KMS-11 (cell line): Measurements from ENCODE around the gene LRFN4.

Source experiments
- H2AFZ ChIP-seq: fragments of 200-600 bp; sonication (generic); 2 replicates; pipeline ENCODE4 v1.6.1; 2016; ENCODE audit warnings: antibody characterized with exemption, mixed run types, low read depth
- H3K27ac ChIP-seq: fragments of 200-600 bp; sonication (generic); 2 replicates; pipeline ENCODE4 v1.6.1; 2016; ENCODE audit warnings: mild to moderate bottlenecking, mixed run types
- H3K27me3 ChIP-seq: fragments of 200-600 bp; sonication (generic); 2 replicates; pipeline ENCODE4 v1.6.1; 2017; ENCODE audit warnings: mild to moderate bottlenecking, low read depth, mixed run types, moderate library complexity; ENCODE audit not compliant: insufficient read depth
- H3K36me3 ChIP-seq: fragments of 200-600 bp; sonication (generic); 2 replicates; pipeline ENCODE4 v1.6.1; 2017; ENCODE audit warnings: mild to moderate bottlenecking, mixed run types; ENCODE audit not compliant: insufficient read depth
- H3K4me1 ChIP-seq: fragments of 200-600 bp; sonication (generic); 2 replicates; pipeline ENCODE4 v1.6.1; 2016; ENCODE audit warnings: mild to moderate bottlenecking, low read depth, mixed run types; ENCODE audit not compliant: poor library complexity, severe bottlenecking
- H3K4me2 ChIP-seq: fragments of 200-600 bp; sonication (generic); 2 replicates; pipeline ENCODE4 v1.7.0; 2016; ENCODE audit warnings: mild to moderate bottlenecking, mixed run types
- H3K4me3 ChIP-seq: fragments of 200-600 bp; sonication (generic); IDR thresholded peaks from 2 replicates; pipeline ENCODE4 v1.6.1; 2017; ENCODE audit warnings: low read depth, low read length, mixed read lengths; ENCODE audit not compliant: insufficient read depth
- H3K79me2 ChIP-seq: fragments of 200-600 bp; sonication (generic); 2 replicates; pipeline ENCODE4 v1.6.1; 2016; ENCODE audit warnings: low read depth, mixed run types; ENCODE audit not compliant: insufficient read depth
- H3K9ac ChIP-seq: fragments of 200-600 bp; sonication (generic); 2 replicates; pipeline ENCODE4 v1.6.1; 2016; ENCODE audit warnings: mild to moderate bottlenecking, mixed run types
- H4K20me1 ChIP-seq: fragments of 200-600 bp; sonication (generic); 2 replicates; pipeline ENCODE4 v1.6.1; 2016; ENCODE audit warnings: mild to moderate bottlenecking, mixed run types; ENCODE audit not compliant: insufficient read depth
- TF ChIP-seq, protein P1 (sequence below): fragments of 200-600 bp; sonication (generic); conservative IDR thresholded peaks from 2 replicates; pipeline ENCODE4 v1.6.1; 2017; ENCODE audit warnings: low read depth, mild to moderate bottlenecking, antibody characterized with exemption, low read length, moderate library complexity, mixed read lengths

Gene LRFN4

DNA sequence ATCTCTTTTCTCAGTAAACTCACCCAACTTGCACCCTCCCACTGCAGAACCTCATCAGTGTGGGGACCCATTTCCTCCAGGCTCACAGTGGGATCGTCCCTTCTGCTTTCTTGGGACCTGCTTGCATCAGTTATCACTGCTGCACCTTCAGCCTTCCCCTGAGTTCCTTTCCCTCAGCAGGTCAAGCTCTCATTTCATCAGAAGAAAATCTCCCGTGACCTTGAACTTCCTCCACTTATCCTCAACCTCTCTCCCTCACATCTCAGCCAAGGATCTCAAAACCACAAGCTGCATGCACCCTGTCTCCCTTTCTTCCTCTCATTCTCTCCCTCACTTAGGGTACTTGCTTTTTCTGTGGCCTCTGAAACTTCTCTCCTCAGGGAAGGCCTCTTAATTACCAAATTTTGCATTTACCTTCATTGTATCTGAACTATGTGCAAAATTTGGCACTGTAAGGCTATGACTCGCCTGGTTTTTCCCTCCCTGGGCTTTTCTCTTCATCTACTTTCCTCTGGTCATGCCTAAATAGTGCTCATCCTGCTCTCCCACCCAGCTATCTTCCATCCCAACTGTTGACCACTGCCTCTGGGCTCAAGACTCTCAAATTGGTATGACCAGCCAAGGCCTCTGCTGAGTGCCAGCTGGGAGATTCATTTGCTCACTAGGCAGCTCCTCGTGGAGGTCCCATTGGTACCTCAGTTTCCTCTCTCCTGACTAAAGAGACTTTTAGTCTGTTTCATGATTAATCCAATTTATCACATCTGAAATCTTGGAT is 16.4 kb upstream of the LRFN4 start:
- Histone ChIP-seq H3K9ac (no peak overlapping the region), H3K27ac (no peak overlapping the region), H4K20me1 (no peaks in the 10 kb centered on the region), H3K4me2 (no peak overlapping the region), H3K79me2 (peaks cover 45% of the 10 kb centered on the region), H3K27me3 (no peaks in the 10 kb centered on the region), H3K36me3 (no peaks in the 10 kb centered on the region), H2AFZ (no peak overlapping the region), H3K4me1 (peaks cover 25% of the 10 kb centered on the region), H3K4me3 (no peak overlapping the region)
- TF ChIP-seq, protein P1, sequence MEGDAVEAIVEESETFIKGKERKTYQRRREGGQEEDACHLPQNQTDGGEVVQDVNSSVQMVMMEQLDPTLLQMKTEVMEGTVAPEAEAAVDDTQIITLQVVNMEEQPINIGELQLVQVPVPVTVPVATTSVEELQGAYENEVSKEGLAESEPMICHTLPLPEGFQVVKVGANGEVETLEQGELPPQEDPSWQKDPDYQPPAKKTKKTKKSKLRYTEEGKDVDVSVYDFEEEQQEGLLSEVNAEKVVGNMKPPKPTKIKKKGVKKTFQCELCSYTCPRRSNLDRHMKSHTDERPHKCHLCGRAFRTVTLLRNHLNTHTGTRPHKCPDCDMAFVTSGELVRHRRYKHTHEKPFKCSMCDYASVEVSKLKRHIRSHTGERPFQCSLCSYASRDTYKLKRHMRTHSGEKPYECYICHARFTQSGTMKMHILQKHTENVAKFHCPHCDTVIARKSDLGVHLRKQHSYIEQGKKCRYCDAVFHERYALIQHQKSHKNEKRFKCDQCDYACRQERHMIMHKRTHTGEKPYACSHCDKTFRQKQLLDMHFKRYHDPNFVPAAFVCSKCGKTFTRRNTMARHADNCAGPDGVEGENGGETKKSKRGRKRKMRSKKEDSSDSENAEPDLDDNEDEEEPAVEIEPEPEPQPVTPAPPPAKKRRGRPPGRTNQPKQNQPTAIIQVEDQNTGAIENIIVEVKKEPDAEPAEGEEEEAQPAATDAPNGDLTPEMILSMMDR: no peak

- peaks cover 17% of the 10 kb centered on the region for H3K4me1 ChIP-seq
- no peak overlapping the region for H3K4me3 ChIP-seq
- no peaks in the 10 kb centered on the region for H3K27me3 ChIP-seq
- peak overlapping the region; percentile 96 for H3K4me2 ChIP-seq
- H2AFZ ChIP-seq: no peak overlapping the region
- no peaks in the 10 kb centered on the region for H4K20me1 ChIP-seq
- no peaks in the 10 kb centered on the region for H3K36me3 ChIP-seq
- TF ChIP-seq, protein P1: no peak
- H3K27ac ChIP-seq: no peak overlapping the region
- no peak overlapping the region; the same call in 1 of the 2 replicates for H3K9ac ChIP-seq
- peaks cover 45% of the 10 kb centered on the region for H3K79me2 ChIP-seq
Observed at GRCh38 chr11:66841861-66842260, 15.0 kb upstream of the LRFN4 start.

- Histone ChIP-seq H3K4me3 (no peak overlapping the region), H3K9ac (peak overlapping the region; percentile 98), H3K4me2 (peak overlapping the region; percentile 96), H3K36me3 (no peaks in the 10 kb centered on the region), H4K20me1 (no peaks in the 10 kb centered on the region), H3K4me1 (peaks cover 17% of the 10 kb centered on the region), H3K27ac (peak overlapping the region; percentile 89), H3K27me3 (no peaks in the 10 kb centered on the region), H2AFZ (0 out of 2 replicates have a peak overlapping the region, but pooled peaks have one; percentile 15), H3K79me2 (peaks cover 45% of the 10 kb centered on the region)
- TF ChIP-seq, protein P1: no peak
Observed at GRCh38 chr11:66842501-66842895, 14.4 kb upstream of the LRFN4 start.

- Histone ChIP-seq H3K27ac (peak within 1 kb of the TSS; percentile 89), H3K9ac (peak within 1 kb of the TSS; percentile 98), H3K79me2 (peaks cover 45% of the 10 kb centered on the region), H2AFZ (peak within 1 kb of the TSS; percentile 92), H3K4me1 (peaks cover 17% of the 10 kb centered on the region), H3K4me3 (peak within 1 kb of the TSS; percentile 35), H3K27me3 (no peaks in the 10 kb centered on the region), H4K20me1 (no peaks in the 10 kb centered on the region), H3K36me3 (no peaks in the 10 kb centered on the region), H3K4me2 (peak within 1 kb of the TSS; percentile 96)
- TF ChIP-seq, protein P1: no peak
Observed at GRCh38 chr11:66842896-66843775, 13.7 kb upstream of the LRFN4 start, which contains the start of gene RCE1. Gene RCE1, plus strand, starts transcription at chr11:66843441. Its CDS starts 15 bp downstream, at chr11:66843456.
